ENCODE data around the gene ANKRD18A.

GRCh38 chr9:38652486-38652885 lies 32.1 kb upstream of the ANKRD18A start:
- TF ChIP-seq SP1 (IDR thresholded peaks at IDR 0.05) (no peak), SP1 (CRISPR knock-in tag; IDR thresholded peaks at IDR 0.05) (no peak), ZNF839 (CRISPR knock-in tag; IDR thresholded peaks at IDR 0.05; ENCODE audit: borderline replicate concordance) (no peak), SIN3A (IDR thresholded peaks at IDR 0.05; ENCODE audit: borderline replicate concordance, low read depth, low read length) (no peak), CENPT (CRISPR knock-in tag; IDR thresholded peaks at IDR 0.05; ENCODE audit: low read depth) (no peak), POLR2A (IDR thresholded peaks at IDR 0.05; ENCODE audit: insufficient read depth in 1 of 2, low read depth in 2 of 2, low read length in 2 of 2) (no peak), ZNF121 (CRISPR knock-in tag; IDR thresholded peaks at IDR 0.05) (no peak), EP300 (IDR thresholded peaks at IDR 0.05; ENCODE audit: low read depth in 2 of 2, low read length in 2 of 2) (no peak), EP300 (CRISPR knock-in tag; IDR thresholded peaks at IDR 0.05; ENCODE audit: borderline replicate concordance) (no peak)
